H1 (cell line): Measurements from ENCODE around the gene RTKN. TPM values are rescaled to one million over a fixed set of nuclear protein-coding genes. Genes with fewer than 3 reads are reported as not detected.

Source experiments
- CTBP2 ChIP-seq: IDR thresholded peaks from 2 replicates; pipeline ENCODE4 v1.7.0; 2011; ENCODE audit warnings: borderline replicate concordance, mild to moderate bottlenecking, moderate library complexity, mixed read lengths, low read length; ENCODE audit not compliant: insufficient read depth, insufficient read length
- CTCF ChIP-seq, 3 experiments: IDR thresholded peaks; 1 replicate in 2 of 3; 2 replicates in 1 of 3; pipeline versions ENCODE4 v1.5.1 to v1.6.1; 2011; ENCODE audit warnings: low read length in 3 of 3, mild to moderate bottlenecking in 3 of 3, inconsistent platforms in 2 of 3, low read depth in 1 of 3, moderate library complexity in 1 of 3; ENCODE audit not compliant: insufficient read depth in 1 of 3; ENCODE audit errors: control extremely low read depth in 1 of 3
- HDAC6 ChIP-seq: IDR thresholded peaks from one replicate; pipeline ENCODE4 v1.7.1; 2012; ENCODE audit warnings: low read depth, mild to moderate bottlenecking, inconsistent platforms, low read length, moderate library complexity
- SIRT6 ChIP-seq: IDR thresholded peaks from one replicate; pipeline ENCODE4 v1.7.1; 2012; ENCODE audit warnings: low read length, inconsistent platforms
- TAF1 ChIP-seq: IDR thresholded peaks from 2 replicates; pipeline ENCODE4 v1.6.1; 2011; ENCODE audit warnings: mild to moderate bottlenecking, low read depth, low read length
- polyA plus RNA-seq, 7 experiments: library from polyadenylated mRNA; depleted of rRNA in 3 of 7; stranded (reverse) in 5 of 7; unstranded in 2 of 7; fragments of >200 nt in 5 of 7; fragments of 200-250 nt in 2 of 7; gene quantifications; 1 replicate in 5 of 7; 2 replicates in 1 of 7; 4 replicates in 1 of 7; pipeline versions ENCODE4 v1.2.1 to v1.2.3, GENCODE V29; 2011 to 2013; ENCODE audit warnings: missing spikeins in 2 of 7, mixed read lengths in 2 of 7
- total RNA-seq: library from RNA; stranded (reverse); fragmentation: NEBNext Ultra II Directional; extraction: Animal tissue kit (Norgen Biotek cat#: 25700); gene quantifications from 2 replicates; pipeline ENCODE4 v1.2.1, GENCODE V29; 2021

Gene RTKN
- total and polyA plus RNA-seq, 2 of the 8 experiments (the other 6 are each of a cell fraction or from before 2014, with no cell fraction given), result 40.2 to 54.1 TPM

- TF ChIP-seq HDAC6 (no peak), CTBP2 (no peak), CTCF (IDR thresholded peaks at IDR 0.05; ENCODE audit: control extremely low read depth in 1 of 3, insufficient read depth in 1 of 3, low read depth in 1 of 3, low read length in 3 of 3) (no peak), TAF1 (no peak), SIRT6 (no peak)
These were observed 39.8 kb downstream of the RTKN start (continued) for GRCh38 chr2:74401891-74402290.
